Measurements from ENCODE around the gene GLRA1.
"Not testable (repeated sequence)": the region's sequence is repeated elsewhere in the genome, so short reads cannot be mapped to it uniquely, and the experiment has no call there.

Gene GLRA1

DNA sequence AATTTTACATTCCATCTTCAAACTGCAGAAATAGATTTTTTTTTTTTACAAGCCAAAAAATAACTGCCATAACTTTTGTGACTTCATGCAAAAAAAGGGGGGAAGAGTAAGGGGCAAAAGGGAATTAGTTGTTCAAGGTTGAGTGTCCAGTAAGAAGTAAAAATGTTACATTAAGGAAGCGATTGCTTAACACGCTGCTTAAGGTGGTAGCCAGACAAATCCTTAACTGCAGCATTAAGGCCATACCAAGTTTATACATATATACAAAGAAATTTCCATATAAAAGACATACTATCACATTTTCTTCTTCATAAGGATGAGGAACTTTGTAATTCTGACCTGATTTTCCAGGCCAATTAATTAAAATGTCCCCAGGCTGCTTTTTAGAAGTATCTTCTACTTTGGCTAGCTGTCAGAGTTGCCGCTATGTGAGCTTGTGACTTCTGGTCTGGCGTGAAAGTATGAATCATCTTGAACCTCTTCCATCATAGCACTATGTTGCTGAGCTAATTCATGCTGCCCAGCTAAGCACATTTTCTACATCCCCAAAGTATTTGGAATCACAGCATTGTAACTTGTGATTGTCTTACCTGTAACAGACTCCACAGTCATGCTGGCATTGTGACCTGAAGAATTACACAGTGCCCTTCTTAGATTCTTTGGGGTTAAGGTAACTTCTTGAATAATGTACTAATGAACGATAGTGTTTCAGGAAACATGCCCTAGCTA lies 112.9 kb downstream of the GLRA1 start:
- DNase-seq = no peak

- DNase-seq = no peak
Observed at GRCh38 chr5:151810897-151811296, 113.8 kb downstream of the GLRA1 start.

DNA sequence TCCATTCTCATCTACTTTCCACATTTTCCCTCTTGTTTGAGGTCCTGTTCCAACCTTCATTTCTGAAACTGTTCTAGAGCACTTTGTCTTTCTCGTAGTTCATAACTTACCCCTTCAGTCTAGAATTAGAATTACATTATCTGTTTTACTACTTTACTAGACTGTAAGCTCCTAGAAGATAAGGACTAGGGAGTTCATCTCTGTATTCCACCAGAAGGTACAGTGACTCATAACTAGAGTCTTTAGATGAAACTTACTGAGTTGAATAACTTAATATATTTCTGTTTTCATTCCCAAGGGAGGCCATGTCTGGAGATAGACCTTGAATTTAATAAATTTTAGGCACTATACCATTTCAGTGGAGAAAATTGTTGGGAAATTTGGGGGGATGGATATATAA lies 114.2 kb downstream of the GLRA1 start:
- no peak for DNase-seq

GRCh38 chr5:151808451-151809169 lies 116.0 kb downstream of the GLRA1 start:
- no peak for DNase-seq

DNA sequence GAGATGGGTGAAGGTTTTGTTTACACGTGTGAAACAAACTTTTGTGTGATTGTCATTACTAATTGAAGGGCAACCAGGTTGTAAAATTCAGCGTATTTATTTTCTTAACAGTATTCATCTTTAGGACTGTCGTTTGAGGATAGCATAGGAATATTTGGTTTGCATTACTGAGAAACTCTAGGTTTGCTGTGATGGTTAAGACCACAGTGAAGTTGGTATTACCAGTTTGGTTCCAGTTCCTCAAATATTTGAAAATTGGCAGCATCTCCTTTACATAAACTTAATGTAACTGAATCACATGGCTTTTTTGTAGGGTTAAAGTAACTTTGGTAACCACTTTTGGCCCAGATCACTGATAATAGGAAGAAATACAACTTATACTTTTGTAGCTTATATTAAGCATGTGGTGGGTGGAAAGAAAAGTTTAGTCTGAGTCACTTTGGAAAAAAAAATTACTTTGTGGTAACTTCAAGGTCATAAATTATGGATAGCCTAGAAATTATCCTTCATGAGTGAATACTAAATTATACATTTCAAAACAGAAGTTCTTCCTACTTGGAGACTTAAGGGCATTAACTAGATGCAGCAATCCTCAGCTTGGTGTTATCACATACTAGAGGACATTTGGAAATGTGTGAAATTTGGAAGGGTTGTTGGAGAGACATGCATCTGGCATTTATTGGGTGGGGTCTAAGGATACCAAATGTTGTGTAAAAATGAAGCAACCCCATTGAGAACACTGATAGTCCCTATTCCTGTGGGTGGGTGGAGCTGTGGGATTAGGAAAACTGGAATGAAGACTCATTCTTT lies 119.0 kb downstream of the GLRA1 start:
- no peak for DNase-seq

DNA sequence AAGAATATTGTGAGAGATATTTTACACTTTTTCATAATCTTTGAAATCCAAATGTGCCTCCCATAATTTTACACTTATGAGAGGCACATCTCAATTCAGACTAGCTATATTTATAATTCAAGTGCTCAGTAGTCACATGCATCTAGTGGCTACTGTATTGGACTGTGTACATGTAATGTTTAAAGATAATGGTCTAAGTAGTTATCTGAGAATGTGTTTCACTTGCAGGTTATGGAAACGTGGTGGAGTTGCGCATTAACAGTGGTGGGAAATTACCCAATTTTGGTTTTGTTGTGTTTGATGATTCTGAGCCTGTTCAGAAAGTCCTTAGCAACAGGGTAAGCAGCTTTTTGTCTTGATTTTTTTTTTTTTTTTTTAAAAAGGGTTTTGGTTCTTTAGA lies 124.1 kb downstream of the GLRA1 start:
- DNase-seq = no peak

GRCh38 chr5:151799407-151799806 lies 125.2 kb downstream of the GLRA1 start:
- no peak for DNase-seq

DNA sequence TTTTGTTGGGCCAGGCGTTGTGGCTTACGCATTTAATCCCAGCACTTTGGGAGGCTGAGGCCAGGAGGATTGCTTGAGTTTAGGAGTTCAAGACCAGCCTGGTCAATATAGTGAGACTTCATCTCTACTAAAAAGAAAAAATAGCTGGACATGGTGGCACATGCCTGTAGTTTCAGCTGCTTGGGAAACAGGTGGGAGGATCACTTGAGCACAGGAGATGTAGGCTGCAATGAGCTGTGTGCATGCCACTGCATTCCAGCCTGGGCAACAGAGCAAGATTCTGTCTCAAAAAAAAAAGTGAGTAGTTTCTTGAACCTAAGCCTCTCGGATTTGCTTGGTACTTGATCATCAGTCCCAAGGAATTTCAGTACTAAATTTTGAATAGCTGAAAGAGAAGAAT lies 126.0 kb downstream of the GLRA1 start:
- no peak for DNase-seq

- no peak for DNase-seq
Observed at GRCh38 chr5:151795426-151795825, 129.2 kb downstream of the GLRA1 start.

- no peak for DNase-seq
Observed at GRCh38 chr5:151793358-151793757, 131.3 kb downstream of the GLRA1 start.

DNA sequence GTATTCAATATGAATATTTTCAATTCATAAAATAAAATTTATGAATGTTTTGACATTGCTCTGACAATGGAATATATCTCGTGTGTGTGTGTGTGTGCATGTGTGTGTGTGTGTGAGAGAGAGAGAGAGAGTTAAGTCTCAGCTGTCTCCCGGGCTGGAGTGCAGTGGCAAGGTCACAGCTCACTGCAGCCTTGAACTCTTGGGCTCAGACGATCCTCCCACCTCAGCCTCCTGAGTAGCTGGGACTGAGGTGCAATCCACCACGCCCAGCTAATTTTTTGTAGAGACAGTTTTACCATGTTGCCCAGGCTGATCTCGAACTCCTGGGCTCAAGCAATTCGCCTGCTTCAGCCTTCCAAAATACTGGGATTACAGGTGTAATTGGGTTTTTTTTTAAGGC lies 136.8 kb downstream of the GLRA1 start:
- no peak for DNase-seq

DNA sequence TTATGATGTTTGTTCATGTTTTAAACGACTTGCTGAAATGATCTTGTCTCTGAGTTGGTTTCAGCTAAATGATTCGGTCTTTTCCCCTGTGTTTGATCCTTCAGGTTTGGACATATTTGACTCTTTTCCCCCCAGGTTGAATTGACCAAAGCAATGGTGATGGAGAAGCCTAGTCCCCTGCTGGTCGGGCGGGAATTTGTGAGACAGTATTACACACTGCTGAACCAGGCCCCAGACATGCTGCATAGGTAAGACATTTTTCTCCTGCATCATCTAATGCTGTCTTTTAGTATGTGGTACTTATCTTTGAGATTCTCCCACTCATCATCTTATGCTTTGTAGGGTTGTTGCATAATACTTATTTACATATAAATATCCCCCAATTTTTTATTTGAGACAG lies 138.2 kb downstream of the GLRA1 start:
- no peak for DNase-seq

DNA sequence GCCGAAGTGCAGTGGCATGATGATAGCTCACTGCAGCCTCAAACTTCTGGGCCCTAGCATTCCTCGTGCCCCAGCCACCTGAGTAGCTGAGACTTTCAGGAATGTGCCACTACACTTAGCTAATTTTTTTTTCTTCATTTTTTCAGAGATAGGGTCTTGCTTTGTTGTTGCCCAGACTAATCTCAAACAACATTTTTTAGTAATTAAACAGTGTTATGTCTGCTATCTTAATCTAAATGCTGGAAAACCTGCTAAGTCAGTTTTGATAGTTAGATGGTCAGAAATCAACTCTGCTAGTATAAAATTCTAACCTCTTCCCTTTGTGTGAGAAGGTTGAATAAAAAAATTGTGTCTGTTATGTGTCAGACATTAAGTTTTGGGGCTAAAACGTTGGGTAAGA lies 140.5 kb downstream of the GLRA1 start:
- DNase-seq = no peak

DNA sequence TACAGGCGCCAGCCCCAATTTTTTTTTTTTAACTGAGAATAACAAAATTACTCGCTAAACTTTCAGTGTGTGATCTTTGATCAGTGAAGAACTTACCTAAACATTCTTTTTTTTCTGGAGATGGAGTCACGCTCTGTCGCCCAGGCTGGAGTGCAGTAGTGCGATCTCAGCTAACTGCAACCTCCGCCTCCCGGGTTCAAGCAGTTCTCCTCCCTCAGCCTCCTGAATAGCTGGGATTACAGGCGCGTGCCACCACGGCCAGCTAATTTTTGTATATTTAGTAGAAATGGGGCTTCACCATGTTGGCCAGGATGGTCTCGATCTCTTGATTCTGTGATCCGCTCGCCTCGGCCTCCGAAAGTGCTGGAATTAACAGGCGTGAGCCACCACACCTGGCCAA lies 141.0 kb downstream of the GLRA1 start:
- DNase-seq = not testable (repeated sequence)

DNA sequence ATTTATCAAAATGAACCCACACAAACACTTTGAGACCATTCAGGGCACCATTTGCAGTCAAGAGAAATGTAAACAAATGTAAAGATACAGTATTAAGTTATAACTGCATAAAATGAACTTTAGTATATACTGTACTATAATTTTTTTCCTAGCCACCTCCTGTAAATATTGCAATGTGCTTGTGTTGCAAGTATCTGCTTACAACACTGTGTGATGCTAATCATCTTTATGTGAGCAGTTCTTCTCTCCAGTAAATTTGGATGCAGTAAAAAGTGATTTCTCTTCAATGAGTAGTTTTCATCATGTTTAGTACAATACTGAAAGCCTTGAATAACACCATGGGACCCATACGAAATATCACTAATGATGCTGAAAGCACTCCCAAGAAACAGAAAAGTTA lies 143.4 kb downstream of the GLRA1 start:
- DNase-seq = no peak

GRCh38 chr5:151780348-151780747 lies 144.3 kb downstream of the GLRA1 start:
- DNase-seq = no peak

- DNase-seq = peak; percentile 11
Observed at GRCh38 chr5:151779531-151780125, 145.0 kb downstream of the GLRA1 start.

- no peak for DNase-seq
Observed at GRCh38 chr5:151775025-151775606, 149.5 kb downstream of the GLRA1 start.

GRCh38 chr5:151773951-151774350 lies 150.7 kb downstream of the GLRA1 start:
- no peak for DNase-seq

- DNase-seq = peak; percentile 10
Observed at GRCh38 chr5:151772846-151773561, 151.6 kb downstream of the GLRA1 start.

Data from NCI-H2171 treated with DMSO at 0.1 percent for 48 hours (cell line).